ENCODE data around the gene MIB1.

The MIB1 gene

GRCh38 chr18:21823848-21824247 lies 83.3 kb downstream of the MIB1 start:
- Histone ChIP-seq H3K27me3 (ENCODE audit: insufficient read depth, low read length) (no peaks in the 10 kb centered on the region), H3K9ac (ENCODE audit: low read length) (no peak overlapping the region), H4K20me1 (ENCODE audit: insufficient read depth, low read length) (no peaks in the 10 kb centered on the region), H3K9me3 (ENCODE audit: low read length) (no peaks in the 10 kb centered on the region), H3K27ac (ENCODE audit: low read depth, low read length, poor library complexity, severe bottlenecking) (no peak overlapping the region), H3K4me2 (ENCODE audit: low read length) (no peak overlapping the region), H3K9me2 (ENCODE audit: low read depth, low read length) (no peaks in the 10 kb centered on the region), H3F3A (ENCODE audit: insufficient read depth, low read length) (no peaks in the 10 kb centered on the region), H3K36me3 (ENCODE audit: insufficient read depth, low read length) (peaks cover 23% of the 10 kb centered on the region; the same call in 1 of the 2 replicates), H3K79me2 (ENCODE audit: insufficient read depth, low read length) (no peaks in the 10 kb centered on the region), H3K4me1 (ENCODE audit: insufficient read depth, low read length, severe bottlenecking) (peaks cover 14% of the 10 kb centered on the region), H2AFZ (ENCODE audit: low read length) (no peak overlapping the region), H3K4me3 (ENCODE audit: low read depth, low read length, poor library complexity, severe bottlenecking) (no peak overlapping the region)
- no peak for TF ChIP-seq CTCF (IDR thresholded peaks at IDR 0.05; ENCODE audit: low read length)
- TF ChIP-seq EZH2 (IDR thresholded peaks at IDR 0.05; ENCODE audit: borderline replicate concordance, low read length), result no peak

GRCh38 chr18:21826196-21826595 lies 85.6 kb downstream of the MIB1 start:
- Histone ChIP-seq H3K79me2 (ENCODE audit: insufficient read depth, low read length) (no peaks in the 10 kb centered on the region), H3K36me3 (ENCODE audit: insufficient read depth, low read length) (peaks cover 15% of the 10 kb centered on the region; the same call in 1 of the 2 replicates), H3K27ac (ENCODE audit: low read depth, low read length, poor library complexity, severe bottlenecking) (no peak overlapping the region), H3K9ac (ENCODE audit: low read length) (no peak overlapping the region), H3K9me3 (ENCODE audit: low read length) (no peaks in the 10 kb centered on the region), H3K4me2 (ENCODE audit: low read length) (no peak overlapping the region; the same call in 1 of the 2 replicates), H3K4me1 (ENCODE audit: insufficient read depth, low read length, severe bottlenecking) (peaks cover 14% of the 10 kb centered on the region), H3F3A (ENCODE audit: insufficient read depth, low read length) (no peaks in the 10 kb centered on the region), H4K20me1 (ENCODE audit: insufficient read depth, low read length) (no peaks in the 10 kb centered on the region), H2AFZ (ENCODE audit: low read length) (no peak overlapping the region), H3K9me2 (ENCODE audit: low read depth, low read length) (no peaks in the 10 kb centered on the region), H3K27me3 (ENCODE audit: insufficient read depth, low read length) (no peaks in the 10 kb centered on the region), H3K4me3 (ENCODE audit: low read depth, low read length, poor library complexity, severe bottlenecking) (no peak overlapping the region)
- TF ChIP-seq EZH2 (IDR thresholded peaks at IDR 0.05; ENCODE audit: borderline replicate concordance, low read length) (no peak), CTCF (IDR thresholded peaks at IDR 0.05; ENCODE audit: low read length) (no peak)

GRCh38 chr18:21826641-21827302 lies 86.2 kb downstream of the MIB1 start:
- no peaks in the 10 kb centered on the region for H3F3A ChIP-seq (ENCODE audit: insufficient read depth, low read length)
- no peak overlapping the region for H3K4me2 ChIP-seq (ENCODE audit: low read length)
- no peak overlapping the region for H3K9ac ChIP-seq (ENCODE audit: low read length)
- no peaks in the 10 kb centered on the region for H3K9me3 ChIP-seq (ENCODE audit: low read length)
- H3K4me3 ChIP-seq (ENCODE audit: low read depth, low read length, poor library complexity, severe bottlenecking), result no peak overlapping the region
- H3K27ac ChIP-seq (ENCODE audit: low read depth, low read length, poor library complexity, severe bottlenecking), result no peak overlapping the region
- H3K79me2 ChIP-seq (ENCODE audit: insufficient read depth, low read length), result no peaks in the 10 kb centered on the region
- H4K20me1 ChIP-seq (ENCODE audit: insufficient read depth, low read length), result no peaks in the 10 kb centered on the region
- peaks cover 14% of the 10 kb centered on the region for H3K4me1 ChIP-seq (ENCODE audit: insufficient read depth, low read length, severe bottlenecking)
- no peak overlapping the region for H2AFZ ChIP-seq (ENCODE audit: low read length)
- H3K36me3 ChIP-seq (ENCODE audit: insufficient read depth, low read length), result peaks cover 15% of the 10 kb centered on the region; the same call in 1 of the 2 replicates
- H3K9me2 ChIP-seq (ENCODE audit: low read depth, low read length), result no peaks in the 10 kb centered on the region
- no peak for TF ChIP-seq EZH2 (IDR thresholded peaks at IDR 0.05; ENCODE audit: borderline replicate concordance, low read length)
- TF ChIP-seq CTCF (IDR thresholded peaks at IDR 0.05; ENCODE audit: low read length), result no peak
- no peaks in the 10 kb centered on the region for H3K27me3 ChIP-seq (ENCODE audit: insufficient read depth, low read length)

Measured in OCI-LY1 (cell line).